Glomerular visceral epithelial cell (primary cell): Measurements from ENCODE around the gene ZSCAN22.

ENCODE experiments used
- DNase-seq: peaks from one replicate; pipeline ENCODE4 v3.0.0-alpha.2; 2016; ENCODE audit errors: extremely low spot score

The ZSCAN22 gene

GRCh38 chr19:58351558-58351878 is 24.7 kb downstream of the ZSCAN22 start:
- no peak for DNase-seq

- no peak for DNase-seq
These were observed 25.4 kb downstream of the ZSCAN22 start for GRCh38 chr19:58351990-58352755.

GRCh38 chr19:58352760-58353671 is 26.2 kb downstream of the ZSCAN22 start, which contains the start of gene A1BG:
Gene A1BG (minus strand): TSS chr19:58353492. CDS start chr19:58353437, 55 bp downstream.
- DNase-seq: no peak

GRCh38 chr19:58353717-58354477 is 27.1 kb downstream of the ZSCAN22 start:
- DNase-seq: no peak

- DNase-seq: no peak
These were observed 27.8 kb downstream of the ZSCAN22 start for GRCh38 chr19:58354478-58355030.

GRCh38 chr19:58355215-58355796 is 28.5 kb downstream of the ZSCAN22 start:
- DNase-seq: no peak

- no peak for DNase-seq
These were observed 29.3 kb downstream of the ZSCAN22 start for GRCh38 chr19:58355908-58356765.

- no peak for DNase-seq
These were observed 30.1 kb downstream of the ZSCAN22 start for GRCh38 chr19:58356766-58357480.

GRCh38 chr19:58357481-58358145 is 30.8 kb downstream of the ZSCAN22 start:
- DNase-seq: no peak

- peak; percentile 45 for DNase-seq
These were observed 35.1 kb downstream of the ZSCAN22 start for GRCh38 chr19:58361900-58362271.

GRCh38 chr19:58362272-58362994 is 35.6 kb downstream of the ZSCAN22 start, which contains the start of gene ZNF497:
Gene ZNF497 (minus strand): TSS chr19:58362751. CDS start chr19:58357635, 5,116 bp downstream.
- peak; percentile 97 for DNase-seq

- no peak for DNase-seq
These were observed 37.4 kb downstream of the ZSCAN22 start for GRCh38 chr19:58364146-58364545.

- DNase-seq: no peak
These were observed 40.0 kb downstream of the ZSCAN22 start for GRCh38 chr19:58366585-58367430.

- no peak for DNase-seq
These were observed 41.1 kb downstream of the ZSCAN22 start for GRCh38 chr19:58367698-58368454.

GRCh38 chr19:58368561-58369360 is 42.0 kb downstream of the ZSCAN22 start:
- no peak for DNase-seq
